Hepatocyte (in vitro differentiated cells): Measurements from ENCODE around the gene ALK. TPM values are rescaled to one million over a fixed set of nuclear protein-coding genes. Genes with fewer than 3 reads are reported as not detected.

Source experiments
- DNase-seq: peaks from one replicate; pipeline ENCODE4 v3.0.0-alpha.2; 2016; ENCODE audit warnings: low spot score
- H2AFZ ChIP-seq: fragments of 200-600 bp; sonication (generic); 2 replicates; pipeline ENCODE4 v1.6.0; 2016; ENCODE audit warnings: antibody characterized with exemption, mild to moderate bottlenecking
- H3K27ac ChIP-seq: fragments of 200-600 bp; sonication (generic); 2 replicates; pipeline ENCODE4 v1.5.1; 2016; ENCODE audit warnings: mild to moderate bottlenecking
- H3K27me3 ChIP-seq: fragments of 200-600 bp; sonication (generic); 2 replicates; pipeline ENCODE4 v1.6.1; 2016
- H3K36me3 ChIP-seq: fragments of 200-600 bp; sonication (generic); replicated peaks from 2 replicates; pipeline ENCODE4 v1.5.1; 2016; ENCODE audit warnings: low read depth; ENCODE audit not compliant: insufficient read depth
- H3K4me1 ChIP-seq: fragments of 200-600 bp; sonication (generic); 2 replicates; pipeline ENCODE4 v1.5.1; 2016; ENCODE audit warnings: mild to moderate bottlenecking, moderate library complexity; ENCODE audit not compliant: insufficient read depth
- H3K4me2 ChIP-seq: fragments of 200-600 bp; sonication (generic); 2 replicates; pipeline ENCODE4 v1.6.0; 2016
- H3K4me3 ChIP-seq: fragments of 200-600 bp; sonication (generic); 2 replicates; pipeline ENCODE4 v1.5.1; 2016; ENCODE audit warnings: mild to moderate bottlenecking
- H3K79me2 ChIP-seq: fragments of 200-600 bp; sonication (generic); 2 replicates; pipeline ENCODE4 v1.6.0; 2017; ENCODE audit warnings: mild to moderate bottlenecking
- H3K9me2 ChIP-seq: fragments of 200-600 bp; sonication (generic); replicated peaks from 2 replicates; pipeline ENCODE4 v1.6.0; 2017; ENCODE audit warnings: mild to moderate bottlenecking; ENCODE audit not compliant: insufficient read depth
- H3K9me3 ChIP-seq: fragments of 200-600 bp; sonication (generic); 2 replicates; pipeline ENCODE4 v1.5.1; 2016; ENCODE audit warnings: low read depth, mild to moderate bottlenecking
- H4K20me1 ChIP-seq: fragments of 200-600 bp; sonication (generic); 2 replicates; pipeline ENCODE4 v1.6.0; 2016; ENCODE audit warnings: mild to moderate bottlenecking; ENCODE audit not compliant: insufficient read depth, poor library complexity, severe bottlenecking
- CTCF ChIP-seq: fragments of 200-600 bp; sonication (generic); IDR thresholded peaks from 2 replicates; pipeline ENCODE4 v1.5.1; 2016; ENCODE audit warnings: antibody characterized with exemption, mild to moderate bottlenecking; ENCODE audit not compliant: poor library complexity
- EZH2 ChIP-seq: fragments of 200-600 bp; sonication (generic); IDR thresholded peaks from 2 replicates; pipeline ENCODE4 v1.6.1; 2016; ENCODE audit warnings: antibody characterized with exemption, mild to moderate bottlenecking, borderline replicate concordance
- EZH2phosphoT487 ChIP-seq: fragments of 200-600 bp; sonication (generic); IDR thresholded peaks from one replicate; pipeline ENCODE4 v1.6.1; 2018; ENCODE audit warnings: antibody characterized with exemption, mild to moderate bottlenecking, low read depth, moderate library complexity; ENCODE audit not compliant: unreplicated experiment, severe bottlenecking
- WGBS: methylation state at CpG from one replicate; pipeline ENCODE4 v1.1.6; 2016; ENCODE audit warnings: low lambda C conversion rate; ENCODE audit errors: missing lambda C conversion rate; 5-methylcytosine and 5-hydroxymethylcytosine counted together
- polyA plus RNA-seq: library from polyadenylated mRNA; unstranded; fragments of >200 nt; fragmentation: Nextera tagmentation; extraction: Ambion mirVana; gene quantifications from 2 replicates; pipeline ENCODE4 v1.2.1, GENCODE V29; 2016
- total RNA-seq: library from RNA; depleted of rRNA; stranded (reverse); fragments of >200 nt; gene quantifications from 2 replicates; pipeline ENCODE4 v1.2.3, GENCODE V29; 2014

Gene ALK
- total and polyA plus RNA-seq, 2 experiments from 2014 or later, result 0.16 to 0.27 TPM

- Histone ChIP-seq H3K4me1 (no peaks in the 10 kb centered on the region), H3K27me3 (no peaks in the 10 kb centered on the region), H3K27ac (no peak overlapping the region), H4K20me1 (no peaks in the 10 kb centered on the region), H3K9me2 (no peaks in the 10 kb centered on the region), H3K36me3 (no peaks in the 10 kb centered on the region), H3K9me3 (no peaks in the 10 kb centered on the region), H3K4me3 (no peak overlapping the region), H2AFZ (no peak overlapping the region), H3K79me2 (no peaks in the 10 kb centered on the region), H3K4me2 (no peak overlapping the region)
- 95% methylated on average over 3 of the region's 3 CpGs for WGBS
- TF ChIP-seq EZH2, result no peak
- TF ChIP-seq CTCF, result no peak
- no peak for TF ChIP-seq EZH2phosphoT487
- DNase-seq, result no peak
These were observed 310.8 kb downstream of the ALK start for GRCh38 chr2:29610569-29610968.

- Histone ChIP-seq H3K36me3 (no peaks in the 10 kb centered on the region), H3K27me3 (no peaks in the 10 kb centered on the region), H3K4me3 (no peak overlapping the region), H2AFZ (no peak overlapping the region), H3K9me2 (no peaks in the 10 kb centered on the region), H4K20me1 (no peaks in the 10 kb centered on the region), H3K4me1 (no peaks in the 10 kb centered on the region), H3K9me3 (no peaks in the 10 kb centered on the region), H3K27ac (no peak overlapping the region), H3K79me2 (no peaks in the 10 kb centered on the region), H3K4me2 (no peak overlapping the region)
- WGBS, result 88% methylated on average over 4 of the region's 4 CpGs
- TF ChIP-seq EZH2phosphoT487 (no peak), CTCF (no peak), EZH2 (no peak)
- DNase-seq, result no peak
These were observed 314.4 kb downstream of the ALK start for GRCh38 chr2:29607038-29607420.

GRCh38 chr2:29606104-29607037 is 315.0 kb downstream of the ALK start:
- H3K79me2 ChIP-seq, result no peaks in the 10 kb centered on the region
- H3K36me3 ChIP-seq, result no peaks in the 10 kb centered on the region
- H3K9me3 ChIP-seq, result no peaks in the 10 kb centered on the region
- no peak overlapping the region for H3K4me2 ChIP-seq
- H3K4me3 ChIP-seq, result no peak overlapping the region
- TF ChIP-seq EZH2phosphoT487, result no peak
- no peak for TF ChIP-seq EZH2
- no peak for TF ChIP-seq CTCF
- WGBS, result 97% methylated on average over 1 of the region's 1 CpG
- no peak for DNase-seq
- H3K9me2 ChIP-seq, result no peaks in the 10 kb centered on the region
- H2AFZ ChIP-seq, result no peak overlapping the region
- H3K27ac ChIP-seq, result no peak overlapping the region
- H3K4me1 ChIP-seq, result no peaks in the 10 kb centered on the region
- H4K20me1 ChIP-seq, result no peaks in the 10 kb centered on the region
- H3K27me3 ChIP-seq, result no peaks in the 10 kb centered on the region
